Mucosa of gallbladder (tissue), 1 donor: Measurements from ENCODE around the gene TAS1R2. TPM values are rescaled to one million over a fixed set of nuclear protein-coding genes. Genes with fewer than 3 reads are reported as not detected.
"Not testable (repeated sequence)": the region's sequence is repeated elsewhere in the genome, so short reads cannot be mapped to it uniquely, and the experiment has no call there.

Experiments
- DNase-seq: peaks from one replicate; pipeline ENCODE4 v3.0.0-alpha.2; 2020; ENCODE audit warnings: low spot score
- total RNA-seq: library from RNA; stranded (reverse); gene quantifications from one replicate; pipeline ENCODE4 v1.2.1, GENCODE V29; 2021
- donor health status: DM: no; HTN: no; CAD: no.

TAS1R2 gene
- not detected for total RNA-seq

DNA sequence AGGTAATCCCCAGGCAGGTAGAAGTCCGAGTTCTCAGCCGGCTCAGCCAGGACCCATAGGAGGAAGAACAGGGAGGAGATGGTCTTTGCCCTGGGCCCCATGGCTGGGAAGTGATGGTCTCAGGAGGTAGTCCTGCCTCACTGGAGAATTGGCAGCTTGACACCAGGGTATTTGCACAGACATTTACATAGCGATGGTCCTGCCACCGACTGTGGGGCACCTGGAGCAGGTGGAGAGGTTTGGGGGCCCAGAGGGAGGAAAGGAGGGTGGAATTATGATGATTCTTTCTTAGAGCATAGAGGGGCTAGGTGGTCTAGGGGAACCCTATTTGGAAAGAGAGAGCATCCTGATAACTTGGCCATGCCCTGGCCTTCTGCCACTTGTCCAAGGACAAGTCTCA lies at the start of gene TAS1R2:
Gene TAS1R2 (minus strand): TSS at position 101 of the 400 bp plus-strand sequence. CDS start 0 bp downstream, at position 101.
- no peak for DNase-seq

DNA sequence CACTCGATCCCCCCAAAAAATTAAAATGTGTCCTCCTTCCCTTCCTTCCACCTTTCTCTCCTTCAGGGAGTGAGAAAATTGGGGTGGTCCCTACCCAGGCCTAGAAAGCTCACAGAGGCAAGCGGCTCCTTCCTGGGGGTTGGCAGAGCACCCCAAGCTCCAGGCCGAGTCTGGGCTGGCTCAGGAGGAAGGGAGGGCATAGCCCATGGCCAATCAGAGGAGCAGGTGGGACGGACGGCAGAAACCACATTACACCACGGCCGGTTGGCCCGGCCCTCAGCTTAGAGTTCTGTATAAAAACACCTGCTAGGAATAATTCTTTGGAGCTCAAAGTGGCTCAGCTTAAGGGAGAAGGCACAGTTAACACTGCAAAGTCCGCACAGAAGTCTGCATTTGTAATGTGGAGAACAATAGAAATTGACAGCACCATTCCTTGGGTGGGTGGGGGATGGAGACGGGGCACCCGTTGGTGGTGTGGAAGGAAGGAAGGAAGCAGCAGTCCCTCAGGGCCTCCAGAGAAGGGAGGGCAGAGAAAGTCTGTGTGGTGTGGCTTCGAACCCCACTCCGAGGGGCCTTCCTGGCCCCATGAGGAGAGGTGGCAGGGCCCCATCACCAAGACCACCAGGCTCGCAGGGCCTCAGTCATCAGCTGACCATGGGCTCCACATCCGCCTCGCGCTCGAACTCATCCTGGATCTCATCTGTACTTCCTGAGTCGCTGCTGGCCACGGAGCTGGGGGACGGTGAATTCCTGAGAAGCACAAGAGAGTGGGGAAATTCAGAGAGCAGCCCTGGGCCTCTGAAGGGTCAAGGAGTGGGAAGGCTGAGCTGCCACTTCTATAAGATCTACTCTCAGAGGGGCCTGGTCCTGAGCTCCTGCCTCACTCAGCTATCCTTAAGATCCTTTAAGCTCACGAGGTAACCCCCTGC lies 48.7 kb upstream of the TAS1R2 start:
- no peak for DNase-seq

DNA sequence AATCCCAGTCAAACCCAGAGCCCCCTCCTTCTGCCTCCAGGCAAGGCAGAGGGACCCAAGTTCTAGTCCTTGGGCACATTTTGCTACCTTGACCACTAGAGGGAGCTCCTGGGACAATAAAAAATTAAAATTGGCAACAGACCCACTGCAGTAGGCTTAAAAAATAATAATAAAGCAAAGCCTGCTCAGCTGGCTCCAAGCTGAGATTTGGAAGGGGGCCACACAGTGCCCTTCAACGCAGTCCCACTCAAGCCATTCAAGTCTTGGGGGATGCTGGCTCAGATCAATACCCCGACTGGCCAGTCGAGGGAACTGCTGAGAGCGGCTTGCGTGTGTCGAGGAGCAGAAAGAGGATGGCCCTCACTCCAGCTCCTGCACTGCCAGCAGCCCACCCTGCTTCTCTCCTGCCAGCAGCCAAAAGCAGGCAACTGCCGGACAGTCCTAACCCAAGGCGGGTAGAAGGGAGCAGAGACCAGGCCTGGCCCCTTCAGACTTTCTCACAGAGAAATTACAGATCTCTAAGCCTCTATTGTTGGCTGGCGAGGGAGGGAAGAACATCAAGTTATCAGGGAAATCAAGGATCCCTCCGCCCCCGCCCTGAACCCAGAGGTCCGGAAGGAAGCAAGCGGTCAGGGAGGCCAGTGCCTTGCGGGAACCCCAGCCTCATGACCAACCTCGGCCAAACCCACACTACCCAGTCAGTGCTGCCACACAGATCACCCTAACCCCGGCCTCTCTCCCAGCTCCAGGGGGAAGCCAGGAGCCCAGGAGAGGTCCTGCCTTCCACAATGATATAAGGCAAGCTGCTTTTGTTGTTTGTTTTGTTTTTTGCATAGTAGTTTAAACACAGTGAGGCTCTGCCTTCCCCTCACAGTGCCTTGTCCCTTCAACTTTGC lies 47.8 kb upstream of the TAS1R2 start:
- DNase-seq, result peak; percentile 60

DNA sequence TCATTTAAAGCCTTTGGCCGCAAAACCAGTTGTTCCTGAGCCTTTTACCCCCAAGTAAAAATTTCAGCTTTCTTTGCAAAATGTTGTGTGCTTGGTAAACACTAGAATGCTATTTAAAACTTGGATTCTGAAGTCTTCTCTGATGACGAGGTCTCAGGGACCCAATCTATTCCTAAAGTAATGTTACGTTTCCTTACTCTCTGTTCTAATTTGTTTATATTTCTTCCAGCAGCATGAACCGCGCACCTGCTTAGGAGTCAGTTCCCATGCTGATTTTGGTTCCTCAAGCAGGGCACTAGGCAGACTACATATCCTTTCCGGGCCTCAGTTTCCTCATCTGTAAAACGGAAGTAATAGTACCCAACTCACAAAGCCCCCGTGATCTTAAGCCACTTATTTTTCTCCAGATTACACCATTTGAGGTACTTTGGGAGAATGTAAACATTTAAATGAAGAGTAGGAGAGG lies 43.9 kb upstream of the TAS1R2 start:
- DNase-seq, result no peak

DNA sequence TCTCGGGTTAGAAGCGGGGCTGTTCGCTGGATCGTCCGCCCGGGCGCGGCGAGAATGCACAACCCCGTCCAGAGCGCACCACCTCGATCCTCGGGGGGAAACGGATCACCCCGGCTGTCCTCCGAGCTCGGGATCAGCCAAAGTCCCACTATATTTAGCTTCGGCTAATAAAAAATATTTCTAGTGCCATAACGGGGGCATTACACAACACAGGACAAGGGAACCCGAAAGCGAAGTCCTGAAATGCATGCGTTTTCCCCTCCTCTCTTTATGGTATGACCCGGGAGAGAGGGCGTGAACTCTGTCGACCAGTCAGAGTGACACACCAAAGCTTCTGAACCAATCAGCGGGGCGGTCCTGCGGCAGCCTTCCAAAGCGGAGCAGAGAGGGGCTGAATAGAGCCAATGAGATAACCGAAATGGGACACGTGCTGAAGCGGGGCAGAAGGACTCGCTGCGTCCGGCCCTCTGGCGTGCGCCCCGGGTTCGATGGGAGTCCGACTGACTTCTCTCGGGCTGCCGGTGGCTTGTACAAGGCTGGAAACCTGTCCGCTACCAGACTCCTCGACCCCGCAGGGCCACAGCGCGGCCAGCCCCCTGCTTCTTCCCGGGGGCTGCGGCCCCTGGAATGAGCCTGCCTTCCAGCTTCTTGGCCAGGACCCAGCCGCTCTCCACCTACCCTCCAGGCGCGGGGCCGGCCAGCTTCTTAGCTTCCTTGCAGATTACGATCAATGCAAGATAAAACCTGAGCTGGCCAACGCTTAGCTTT lies 43.2 kb upstream of the TAS1R2 start, which contains the start of gene ALDH4A1:
Gene ALDH4A1 (minus strand): TSS at position 33 of the 768 bp plus-strand sequence. CDS start 32 bp downstream, at position 1.
- DNase-seq, result peak; percentile 98

DNA sequence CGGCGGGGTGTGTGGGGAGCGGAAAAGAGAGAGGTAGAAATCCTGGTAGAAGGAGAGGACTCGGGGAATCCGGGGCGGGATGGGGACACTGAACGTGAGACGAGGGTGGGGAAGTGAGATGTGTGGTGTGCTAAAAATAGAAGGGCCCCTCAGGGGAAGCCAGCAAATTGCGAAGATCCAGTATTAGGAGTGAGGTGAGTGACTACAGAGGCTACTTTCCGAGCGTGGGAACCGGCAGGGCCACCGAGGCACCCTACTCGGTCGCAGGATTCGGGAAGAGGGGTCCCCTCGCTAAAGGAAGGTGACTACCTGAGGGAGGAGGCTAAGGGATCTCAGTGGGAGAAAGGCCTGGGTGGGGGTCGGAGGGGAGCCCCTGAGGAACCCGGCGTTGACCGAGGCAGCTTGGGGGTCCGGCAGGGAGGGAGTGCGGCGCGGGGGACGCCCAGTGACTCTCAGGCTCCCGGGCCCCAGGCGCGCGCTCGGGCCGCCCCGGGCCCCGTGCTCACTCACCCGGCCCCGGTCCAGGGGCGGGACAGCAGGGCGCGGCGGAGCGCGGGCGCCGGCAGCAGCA lies 42.6 kb upstream of the TAS1R2 start:
- no peak for DNase-seq

DNA sequence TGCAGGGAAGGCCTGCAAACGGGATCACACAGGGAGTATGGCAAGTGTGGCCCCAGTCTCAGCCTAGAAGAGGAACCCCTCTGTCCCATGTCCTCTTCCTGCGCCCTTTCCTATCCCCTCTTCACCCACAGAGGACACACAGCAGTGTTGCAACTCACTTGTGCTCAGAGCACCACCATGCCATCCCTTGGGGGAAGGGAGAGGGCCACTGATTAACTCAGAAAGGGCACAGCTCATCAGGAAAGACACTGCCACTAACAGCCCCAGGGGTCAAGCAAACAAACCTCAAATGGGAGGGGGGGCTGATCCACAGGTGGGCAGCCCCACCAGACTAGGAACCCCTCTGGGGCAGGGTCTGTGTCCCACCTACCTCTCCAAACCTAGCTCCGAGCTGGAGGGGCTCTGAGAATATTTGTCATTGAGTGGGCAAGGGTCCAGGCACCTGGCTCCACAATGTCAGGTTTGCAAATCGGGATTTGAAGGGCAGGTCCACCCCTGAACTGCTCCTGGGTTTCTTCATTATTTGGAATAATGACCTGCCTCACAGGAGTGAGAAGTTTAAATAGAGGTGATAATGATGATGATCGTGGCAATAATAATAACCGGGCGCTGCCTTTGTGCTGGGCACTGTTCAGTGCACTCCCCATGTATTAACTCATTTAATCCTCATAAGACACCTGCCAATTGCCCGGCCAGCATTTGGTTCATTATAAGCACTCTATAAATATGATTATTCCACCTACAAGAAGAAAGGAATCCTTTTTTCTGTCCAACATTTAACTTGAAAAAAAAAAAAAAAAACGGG lies 41.9 kb upstream of the TAS1R2 start:
- no peak for DNase-seq

DNA sequence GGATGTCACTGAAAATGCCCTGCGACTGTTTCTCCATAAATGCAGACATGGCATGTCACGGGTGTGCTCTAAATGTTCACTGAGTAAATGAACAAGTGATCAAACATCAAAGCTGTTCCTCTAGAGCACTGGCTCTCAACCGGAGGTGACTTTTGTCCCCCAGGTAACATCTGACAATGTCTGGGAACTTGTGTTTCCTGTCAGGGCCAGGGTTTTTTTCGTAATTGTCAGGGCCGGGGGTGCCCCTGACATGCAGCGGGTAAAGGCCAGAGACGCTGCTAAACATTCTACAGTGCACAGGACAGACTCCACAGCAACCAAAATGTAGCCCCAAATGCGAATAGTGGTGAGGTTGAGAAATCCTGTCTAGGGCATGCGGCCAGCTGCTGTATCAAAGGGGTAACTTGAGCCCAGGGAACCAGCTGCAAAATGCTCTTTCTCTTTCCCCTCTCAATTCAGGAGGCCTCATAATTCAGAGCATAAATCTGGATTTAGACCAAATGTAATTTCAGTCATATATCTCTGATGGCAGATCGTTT lies 40.9 kb upstream of the TAS1R2 start:
- no peak for DNase-seq

DNA sequence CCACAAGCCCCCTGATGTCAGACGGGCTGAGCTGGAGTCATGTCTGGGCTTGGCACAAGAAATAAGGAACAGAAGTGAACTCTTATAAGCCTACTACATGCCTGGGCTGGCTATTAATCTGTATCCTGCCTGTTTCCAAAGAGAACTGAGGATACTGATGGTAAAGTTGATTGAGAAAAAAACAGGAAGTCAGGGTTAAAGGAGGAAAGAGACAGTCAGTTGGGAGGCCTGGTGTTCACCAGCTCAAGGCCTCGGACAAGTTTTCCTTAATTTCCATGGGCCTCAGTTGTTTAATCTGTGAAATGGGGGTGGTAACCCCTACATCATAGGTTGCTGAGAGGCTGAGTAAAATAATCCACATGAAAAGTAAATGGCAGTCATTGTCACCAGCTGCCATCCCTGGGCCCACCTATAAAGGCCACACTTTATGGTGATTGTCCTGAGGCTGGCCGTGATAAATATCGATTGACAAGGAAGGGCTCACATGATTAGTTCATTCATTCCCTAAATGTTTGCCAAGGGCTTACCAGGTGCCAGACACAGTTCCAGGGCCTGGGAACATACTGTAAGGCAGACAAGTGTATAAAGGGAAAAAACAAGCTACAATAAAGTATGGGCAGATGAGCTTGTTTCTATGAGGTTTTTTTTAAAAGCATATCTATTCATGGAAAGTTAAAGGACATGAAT lies 40.0 kb upstream of the TAS1R2 start:
- no peak for DNase-seq

DNA sequence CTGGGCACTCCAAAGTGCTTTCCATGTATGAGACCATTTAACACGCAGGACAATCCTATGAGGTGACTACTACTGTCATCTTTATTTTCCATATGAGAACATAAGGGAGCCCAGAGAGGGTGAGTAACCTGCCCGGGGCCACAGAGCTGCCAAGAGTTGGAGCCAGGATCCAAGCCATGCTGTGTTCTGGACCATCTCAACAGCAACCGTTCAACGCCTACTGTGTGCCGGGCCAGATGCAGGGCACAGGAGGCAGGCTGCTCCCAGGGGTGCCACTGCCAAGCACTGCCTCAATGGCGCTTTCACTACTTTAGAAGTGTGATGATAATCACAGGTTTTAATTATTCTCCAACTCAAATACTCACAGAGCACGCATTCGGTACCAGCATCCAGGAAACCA lies 39.1 kb upstream of the TAS1R2 start:
- DNase-seq, result no peak

DNA sequence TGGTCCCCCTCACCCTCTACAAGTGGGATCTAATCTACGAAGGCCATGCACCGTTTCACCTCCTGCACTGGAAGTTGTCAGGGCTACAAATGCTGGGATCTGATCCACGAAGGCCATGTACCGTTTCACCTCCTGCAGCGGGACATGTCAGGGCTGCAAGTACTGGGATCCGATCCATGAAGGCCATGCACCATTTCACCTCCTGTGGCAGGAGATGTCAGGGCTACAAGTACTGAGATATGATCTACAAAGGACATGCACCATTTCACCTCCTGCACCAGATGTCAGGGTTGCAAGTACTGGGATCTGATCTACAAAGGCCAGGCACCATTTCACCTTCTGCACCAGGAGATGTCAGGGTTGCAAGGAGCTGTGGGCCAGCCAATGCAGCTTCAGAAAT lies 35.9 kb upstream of the TAS1R2 start:
- DNase-seq, result no peak

DNA sequence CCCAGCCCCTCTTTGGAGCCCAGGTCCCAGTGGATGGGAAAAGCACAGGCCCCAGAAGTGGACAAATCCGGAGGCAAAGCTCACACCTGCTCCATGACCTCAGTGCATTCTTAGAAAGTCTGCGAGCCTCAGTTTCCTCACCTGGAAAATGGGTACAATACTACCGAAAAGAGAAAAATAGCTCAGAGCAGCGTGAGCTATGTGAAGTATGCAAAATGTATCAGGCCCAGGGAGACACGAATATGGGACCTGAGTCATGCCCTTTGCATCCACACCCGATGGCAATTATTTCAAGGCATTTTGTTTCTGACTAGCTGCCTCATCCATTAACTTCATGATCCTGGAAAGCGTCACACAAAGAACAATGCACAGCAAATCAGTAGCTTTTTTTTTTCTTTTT lies 33.7 kb upstream of the TAS1R2 start:
- no peak for DNase-seq

DNA sequence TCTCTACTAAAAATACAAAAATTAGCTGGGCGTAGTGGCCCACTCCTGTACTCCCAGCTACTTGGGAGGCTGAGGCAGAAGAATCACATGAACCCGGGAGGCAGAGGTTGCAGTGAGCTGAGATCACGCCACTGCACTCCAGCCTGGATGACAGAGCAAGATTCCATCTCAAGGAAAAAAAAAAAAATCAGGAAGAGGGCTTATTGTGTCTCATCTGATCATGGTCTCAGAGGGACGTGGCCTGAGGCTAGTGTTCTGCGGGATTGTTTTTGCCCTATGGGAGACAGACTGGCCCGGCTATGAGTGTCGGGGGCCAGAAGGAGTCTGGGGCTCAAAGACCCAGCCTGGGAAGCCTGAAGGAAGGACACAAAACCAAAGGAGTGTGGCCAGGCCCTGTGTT lies 32.4 kb upstream of the TAS1R2 start:
- DNase-seq, result not testable (repeated sequence)

DNA sequence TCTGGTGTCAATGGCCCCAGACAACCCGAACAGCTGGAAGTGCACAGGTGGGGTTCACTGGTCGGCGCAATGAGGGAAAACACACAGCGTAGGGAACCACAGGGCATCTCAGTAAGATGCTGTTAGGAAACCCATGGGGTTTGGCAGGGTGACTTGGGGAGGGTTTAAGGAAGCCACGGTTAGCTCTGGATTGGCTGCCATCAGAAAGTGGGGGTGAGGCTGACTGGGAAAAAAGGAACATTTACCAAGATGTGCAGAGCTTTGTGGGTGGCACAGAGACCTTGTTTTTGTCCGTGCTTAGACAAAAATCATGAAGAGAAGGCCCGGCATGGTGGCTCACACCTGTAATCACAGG lies 31.9 kb upstream of the TAS1R2 start:
- DNase-seq, result no peak

DNA sequence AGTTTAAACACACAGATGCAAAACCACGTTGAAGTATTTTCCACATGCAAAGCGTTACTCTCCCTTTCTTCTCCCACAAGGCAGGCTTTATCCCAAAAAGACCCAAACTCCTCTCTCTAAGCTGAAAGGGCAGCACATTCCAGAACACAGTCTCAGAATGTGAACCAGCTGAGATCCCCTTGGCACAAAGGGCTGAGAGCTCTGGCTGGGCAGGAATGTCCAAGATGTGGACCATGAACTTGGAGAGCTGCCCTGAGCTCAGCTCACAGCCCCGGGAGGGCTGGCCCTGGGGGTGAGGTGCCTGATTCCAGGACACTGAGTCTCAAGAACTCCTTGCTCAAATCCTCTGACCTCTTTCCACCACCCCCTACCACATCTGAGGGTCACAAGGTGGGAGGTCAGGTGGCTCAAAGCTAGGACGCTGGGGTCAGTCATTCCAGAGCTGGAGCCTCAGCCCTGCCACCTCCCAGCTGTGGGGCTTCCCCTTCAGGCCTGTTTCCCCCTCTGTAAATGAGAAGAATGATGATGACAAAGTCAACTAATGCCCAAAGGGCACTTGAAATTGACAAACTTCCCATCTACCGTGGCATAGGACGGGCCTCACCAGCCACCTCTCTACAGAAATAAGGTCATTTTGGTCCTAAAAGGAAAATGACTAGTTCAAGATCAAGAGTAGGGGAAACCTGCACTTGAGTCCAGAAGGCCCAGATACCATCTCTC lies 31.4 kb upstream of the TAS1R2 start:
- DNase-seq, result peak; percentile 40

DNA sequence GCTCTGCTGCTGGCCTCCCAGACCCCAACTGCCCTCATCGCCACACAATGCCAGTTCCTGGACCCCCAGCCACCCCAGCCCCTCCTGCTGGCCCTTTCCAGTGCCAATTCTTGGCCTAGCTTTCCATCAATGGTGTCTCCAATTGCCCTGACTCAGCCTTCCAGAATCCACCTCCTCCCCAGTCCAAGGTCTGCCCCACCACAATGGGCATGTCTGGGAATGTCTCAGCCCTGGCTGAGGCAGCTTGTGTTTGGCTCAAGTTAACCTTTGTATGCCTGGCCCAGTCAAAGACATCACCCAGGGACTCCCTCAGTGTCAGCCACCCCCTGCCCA lies 26.5 kb upstream of the TAS1R2 start:
- DNase-seq, result no peak

DNA sequence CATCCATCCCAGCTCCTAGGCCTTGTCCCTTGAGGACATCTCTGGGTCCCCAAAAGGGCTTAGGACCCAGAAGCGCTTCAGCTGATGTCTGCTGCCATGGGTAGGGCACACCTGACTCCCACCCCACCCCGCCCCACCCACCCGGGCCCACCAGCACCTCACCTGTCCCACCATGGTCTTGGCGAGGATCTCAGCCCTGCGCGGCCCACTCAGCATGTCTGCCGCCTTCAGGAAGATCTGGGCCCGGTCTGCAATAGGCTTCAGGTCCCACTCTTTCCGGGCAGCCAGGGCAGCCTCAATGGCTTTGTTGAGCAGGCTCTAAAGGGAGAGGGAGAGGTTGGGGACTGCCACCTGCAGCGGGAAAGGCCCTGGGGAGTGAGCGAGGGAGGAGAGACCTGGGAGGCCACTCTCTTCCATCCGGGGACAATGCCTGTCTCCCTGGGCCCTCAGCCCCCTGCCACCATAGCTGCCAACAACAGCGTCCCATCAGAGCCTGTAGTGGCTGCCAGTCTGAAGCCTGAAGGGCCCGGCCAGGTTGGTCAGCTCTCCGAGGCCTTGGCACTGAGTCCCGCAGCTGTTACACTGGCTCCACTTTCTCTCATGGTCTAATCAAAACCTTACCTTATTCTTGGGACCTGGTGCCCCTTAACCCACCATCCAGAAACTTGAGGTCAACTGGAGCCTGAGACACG lies 26.0 kb upstream of the TAS1R2 start:
- DNase-seq, result no peak

DNA sequence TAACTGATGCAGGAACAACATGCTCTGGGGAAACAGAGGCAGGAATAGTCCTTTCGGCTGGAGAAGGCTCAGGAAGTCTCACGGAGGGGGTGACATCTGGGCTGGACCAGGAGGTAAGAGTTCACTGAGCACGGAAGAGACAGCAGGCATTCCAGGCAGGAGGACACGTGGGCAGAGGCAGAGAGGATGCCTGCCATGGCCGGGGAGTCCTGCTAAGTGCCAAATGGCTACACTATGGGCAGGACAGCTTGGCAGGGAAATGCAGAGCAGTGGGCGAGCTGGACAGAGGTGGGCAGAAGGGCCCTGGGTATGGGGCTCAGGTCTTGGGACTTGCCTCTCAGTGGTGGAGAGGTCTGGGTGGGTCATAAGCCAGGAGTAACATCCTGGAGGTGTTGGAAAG lies 25.3 kb upstream of the TAS1R2 start:
- DNase-seq, result no peak

DNA sequence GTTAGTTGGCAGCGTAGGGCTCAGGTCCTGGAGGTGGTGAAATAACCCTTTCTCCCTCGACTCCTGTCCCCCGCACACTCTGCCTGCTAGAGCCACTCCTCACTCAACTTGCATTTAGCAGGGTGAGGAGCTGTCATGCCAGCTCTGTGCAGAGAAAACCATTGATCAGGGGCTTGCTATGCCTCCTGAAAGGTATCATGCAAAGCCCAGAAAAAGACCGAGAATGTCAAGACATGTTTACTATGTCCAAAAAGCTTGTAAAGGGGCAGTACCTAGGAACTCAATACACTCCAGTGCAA lies 24.9 kb upstream of the TAS1R2 start:
- no peak for DNase-seq
